ENCODE results near the gene MST1R.

The MST1R gene

DNA sequence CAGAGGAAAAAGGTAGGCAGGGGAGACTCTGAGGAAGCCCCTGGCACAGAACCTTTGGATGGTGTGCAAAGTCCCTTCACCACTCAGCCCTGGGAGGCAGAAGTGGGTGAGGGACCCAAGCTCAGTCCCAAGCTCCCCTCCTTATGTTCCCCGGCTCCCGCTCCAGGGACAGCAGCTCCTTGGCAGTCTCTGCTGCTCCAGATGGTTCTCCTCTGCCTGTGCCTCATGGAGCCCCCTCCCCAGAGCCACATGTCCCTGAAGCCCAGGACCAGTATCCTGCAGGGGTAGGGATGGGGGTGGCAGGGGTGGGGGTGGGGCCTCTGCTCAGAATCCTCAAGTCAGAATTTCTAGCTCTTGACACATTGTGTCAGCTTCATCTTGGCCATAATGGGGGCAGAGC lies 26.0 kb downstream of the MST1R start:
- TF ChIP-seq CTCF (conservative IDR thresholded peaks at IDR 0.05; ENCODE audit: low read depth, low read length) = no peak
- H3K4me3 ChIP-seq (ENCODE audit: low read length) = no peak overlapping the region
- DNase-seq (ENCODE audit: low read depth) = no peak

DNA sequence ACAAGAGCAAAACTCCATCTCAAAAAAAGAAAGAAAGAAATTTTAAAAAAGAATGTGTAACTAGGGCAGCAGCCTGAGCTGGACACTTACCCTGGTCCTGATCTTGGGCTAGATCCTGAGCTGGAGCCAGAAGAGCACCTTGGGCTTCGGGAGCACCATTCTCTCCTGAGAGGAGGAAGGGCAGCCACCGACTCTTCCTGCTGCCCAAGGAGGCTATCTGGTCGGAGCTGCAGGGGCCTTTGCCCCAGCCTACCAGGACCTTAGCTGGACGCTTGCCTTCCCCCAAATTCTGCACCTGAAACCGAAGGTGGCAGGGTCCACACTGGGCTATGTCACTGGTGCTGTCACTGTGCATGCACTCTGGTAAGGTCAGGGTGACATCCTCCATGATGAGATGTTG lies 27.1 kb downstream of the MST1R start:
- TF ChIP-seq CTCF (conservative IDR thresholded peaks at IDR 0.05; ENCODE audit: low read depth, low read length) = no peak

DNA sequence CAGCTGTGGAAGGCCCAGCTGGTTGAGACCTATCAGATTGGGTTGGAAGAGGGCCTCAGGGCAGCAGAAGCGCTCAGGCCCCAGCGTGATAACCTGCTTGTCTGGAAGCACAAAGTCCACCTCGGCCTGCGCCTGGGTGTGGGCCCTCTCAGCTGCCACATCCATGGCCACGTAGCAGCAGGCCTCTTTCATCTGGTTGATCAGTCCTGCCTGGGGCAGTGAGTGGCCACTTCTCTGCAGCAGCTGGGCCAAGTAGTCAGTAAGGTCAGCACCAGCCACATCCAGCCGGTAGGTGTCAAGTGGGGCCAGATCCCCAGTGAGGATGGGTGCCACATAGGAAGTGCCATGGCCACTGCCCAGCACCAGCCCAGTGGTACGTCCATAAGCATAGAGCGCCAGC lies 30.1 kb downstream of the MST1R start:
- no peak overlapping the region for H3K4me3 ChIP-seq (ENCODE audit: low read length)
- no peak for DNase-seq (ENCODE audit: low read depth)
- TF ChIP-seq CTCF (conservative IDR thresholded peaks at IDR 0.05; ENCODE audit: low read depth, low read length) = no peak

More for the DNA sequence above, 27.1 kb downstream of the MST1R start:
- no peak overlapping the region for H3K4me3 ChIP-seq (ENCODE audit: low read length)
- no peak for DNase-seq (ENCODE audit: low read depth)

- H3K4me3 ChIP-seq (ENCODE audit: low read length) = no peak overlapping the region
- no peak for TF ChIP-seq CTCF (conservative IDR thresholded peaks at IDR 0.05; ENCODE audit: low read depth, low read length)
- peak; percentile 39 for DNase-seq (ENCODE audit: low read depth)
Measured at GRCh38 chr3:49872801-49873281, 30.8 kb downstream of the MST1R start.

DNA sequence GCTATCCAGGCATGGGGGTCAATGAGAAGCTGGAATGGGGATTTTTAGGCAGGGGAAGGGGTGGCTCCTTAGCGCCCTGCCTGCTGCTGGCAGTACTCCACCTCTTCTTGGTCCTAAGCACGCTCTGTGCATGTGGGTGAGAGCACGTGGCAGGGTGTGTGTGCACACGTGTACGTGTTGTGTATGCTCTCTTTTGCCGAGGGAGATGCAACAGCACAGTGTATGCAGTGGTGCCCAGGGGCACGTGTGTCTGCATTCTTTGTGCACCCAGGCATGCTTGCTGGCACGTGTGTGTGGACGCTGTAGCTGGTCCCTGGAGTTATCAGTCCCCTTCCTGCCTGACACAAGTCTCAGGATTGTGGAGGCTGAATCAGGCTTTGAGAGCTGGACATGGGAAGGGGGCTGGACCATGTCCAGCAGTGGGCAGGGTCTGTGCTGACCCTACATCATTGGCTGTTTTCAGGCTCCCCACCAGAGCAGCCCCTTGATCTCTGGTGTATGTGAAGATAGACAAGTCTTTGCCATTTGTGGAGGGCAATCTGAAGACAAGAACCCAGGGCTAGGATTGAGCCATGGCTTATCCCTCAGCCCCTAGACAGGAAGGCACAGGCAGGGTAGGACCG lies 32.0 kb downstream of the MST1R start:
- H3K4me3 ChIP-seq (ENCODE audit: low read length) = no peak overlapping the region
- no peak for DNase-seq (ENCODE audit: low read depth)
- no peak for TF ChIP-seq CTCF (conservative IDR thresholded peaks at IDR 0.05; ENCODE audit: low read depth, low read length)

GRCh38 chr3:49869525-49870126 lies 34.0 kb downstream of the MST1R start, which contains the start of gene CAMKV:
Gene CAMKV (minus strand): TSS chr3:49869906. CDS start chr3:49862388, 7,518 bp downstream.
- DNase-seq (ENCODE audit: low read depth) = no peak
- peak within 1 kb of the TSS; percentile 12 for H3K4me3 ChIP-seq (ENCODE audit: low read length)
- TF ChIP-seq CTCF (conservative IDR thresholded peaks at IDR 0.05; ENCODE audit: low read depth, low read length) = no peak

Data from retinal pigment epithelial cell (primary cell).